Endothelial cell of hepatic sinusoid (primary cell): ENCODE measurements around the gene CIRBP.

Experiments
- in situ Hi-C: cut with HindIII; loops from 2 replicates; pipeline ENCODE4 v1.10.0; 2017; ENCODE audit warnings: low sequenced_read_pairs

The CIRBP gene

DNA sequence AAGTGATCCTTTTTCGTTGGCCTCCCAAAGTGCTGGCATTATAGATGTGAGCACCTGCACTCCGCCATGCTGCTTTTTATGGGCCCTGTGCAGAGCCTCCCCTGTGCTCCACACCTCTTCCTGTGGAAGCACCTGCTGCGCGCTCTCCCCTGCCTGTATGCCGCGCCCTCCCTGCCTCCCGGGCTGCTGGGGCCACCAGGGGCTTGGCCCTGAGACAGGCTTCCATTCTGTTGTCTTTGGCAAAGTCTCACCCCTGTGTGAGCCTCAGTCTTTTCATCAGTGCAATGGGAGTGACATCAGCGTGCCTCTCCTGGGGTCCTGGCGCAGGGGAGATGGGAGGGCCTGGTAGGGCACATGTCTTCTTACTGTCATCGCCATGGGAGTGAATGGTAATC lies 7.5 kb downstream of the CIRBP start:
- in situ Hi-C loops, result no loop called here

DNA sequence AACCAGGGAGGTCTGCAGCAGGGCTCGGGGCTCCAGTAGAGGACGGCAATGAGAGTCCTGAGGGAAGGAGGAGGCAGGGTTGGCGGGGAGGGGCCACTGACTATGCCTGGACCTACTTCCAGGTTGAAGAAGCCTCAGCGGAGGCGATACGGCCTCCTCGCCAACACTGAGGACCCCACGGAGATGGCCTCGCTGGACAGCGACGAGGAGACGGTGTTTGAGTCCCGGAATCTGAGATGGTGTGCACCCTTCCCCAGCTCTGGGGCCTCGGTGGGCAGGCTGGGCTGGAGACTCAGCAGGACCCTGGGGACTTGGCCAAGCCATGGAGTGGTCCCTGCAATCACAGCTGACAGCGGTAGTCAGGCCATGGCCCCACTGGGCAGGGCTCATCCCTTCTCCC lies 7.9 kb downstream of the CIRBP start:
- in situ Hi-C loops, result no loop called here

DNA sequence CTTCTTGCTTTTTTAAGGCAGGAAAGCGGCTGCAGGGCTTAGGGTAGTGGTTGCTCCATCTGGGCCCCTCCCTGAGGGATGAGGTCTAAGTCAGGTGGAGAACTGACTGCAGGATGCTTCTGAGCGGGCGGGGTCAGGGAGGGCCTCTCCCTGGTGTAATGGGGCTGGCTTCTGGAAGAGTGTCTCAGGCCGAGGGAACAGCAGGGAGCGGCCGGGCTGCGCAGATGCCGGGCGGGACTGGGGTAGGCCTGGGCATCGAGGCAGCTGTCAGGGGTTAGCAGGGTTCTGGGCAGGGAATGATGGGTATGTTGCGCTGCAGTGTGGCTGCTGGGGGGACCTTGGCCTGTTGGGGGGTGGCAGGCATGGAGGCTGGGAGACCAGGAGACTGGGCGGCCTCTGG lies 8.9 kb downstream of the CIRBP start:
- in situ Hi-C loops, result no loop called here

DNA sequence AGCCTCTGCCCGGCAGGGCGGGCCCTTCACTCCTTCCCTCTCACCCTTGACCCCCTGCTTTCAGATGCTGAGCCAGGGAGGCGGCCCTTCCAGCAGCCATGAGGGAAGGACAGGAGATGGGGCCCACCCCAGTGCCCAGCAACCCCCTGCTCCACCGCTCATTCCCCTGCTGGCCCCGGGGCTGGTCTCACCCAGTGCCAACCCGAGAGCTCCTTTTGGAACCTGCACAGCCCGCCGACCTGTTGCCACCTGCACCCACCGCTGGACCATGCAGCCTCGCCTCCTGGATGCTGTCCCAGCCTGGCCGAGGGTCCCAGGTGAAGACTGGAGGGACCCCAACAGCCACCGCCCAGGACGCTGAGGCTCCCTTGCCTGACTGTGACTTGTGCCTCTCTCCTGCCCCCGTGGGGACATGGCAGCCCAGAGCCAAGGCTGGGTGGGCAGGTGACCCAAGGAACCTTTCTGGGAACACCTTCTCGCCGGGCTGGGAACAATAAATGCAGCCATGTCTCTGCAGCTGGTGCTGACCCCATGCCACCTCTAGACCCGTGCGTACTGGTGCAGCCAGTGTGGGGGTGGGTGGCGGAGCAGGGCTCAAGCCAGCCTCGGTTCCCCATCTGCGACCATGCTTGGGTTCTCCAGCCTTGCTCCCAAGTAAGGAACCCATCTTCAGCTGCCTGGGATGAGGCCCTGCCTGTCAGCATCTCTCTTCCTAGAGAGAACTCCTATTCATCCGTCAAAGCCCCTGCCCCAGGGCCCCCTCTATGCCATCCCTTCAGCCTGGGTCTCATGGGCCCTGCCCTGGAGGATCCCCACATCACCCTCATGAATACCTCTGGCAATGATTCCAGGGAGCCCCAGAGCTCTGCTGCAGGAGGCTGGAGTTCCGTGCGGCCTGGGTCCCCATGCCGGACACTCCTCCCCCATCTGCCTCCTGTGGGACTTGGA lies 9.9 kb downstream of the CIRBP start:
- in situ Hi-C loops, result no loop called here

DNA sequence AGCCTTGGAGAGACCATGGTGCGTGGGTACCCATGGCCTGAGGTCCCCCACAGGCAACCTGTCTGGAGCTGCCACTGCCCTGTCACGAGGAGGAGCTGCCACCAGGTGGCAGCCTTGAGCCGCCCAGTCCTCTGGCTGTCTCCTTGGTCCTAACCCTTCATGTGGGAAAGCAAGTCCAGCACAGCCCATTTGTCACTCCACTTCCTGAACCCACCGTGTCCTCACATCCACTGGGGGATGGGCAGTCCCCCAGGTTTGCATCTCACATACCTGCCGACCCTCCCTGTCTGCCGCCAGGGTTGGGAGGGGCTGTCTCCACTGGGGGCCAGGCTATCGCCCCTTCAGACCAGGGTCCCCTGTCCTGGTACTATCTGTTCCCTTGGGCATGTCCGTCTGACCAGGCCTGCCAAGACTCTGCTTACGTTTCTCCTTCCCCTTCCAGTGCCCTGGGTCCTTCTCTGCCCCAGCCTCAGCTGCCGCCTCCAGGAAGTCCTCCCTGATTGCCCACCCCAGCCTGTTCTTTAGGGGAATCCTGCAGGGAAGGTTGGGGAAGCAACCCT lies 10.7 kb downstream of the CIRBP start:
- in situ Hi-C loops, result loop anchor here (5.0 kb wide), 4 partner anchors 42 to 192 kb away; no protein-coding TSS in a partner anchor

DNA sequence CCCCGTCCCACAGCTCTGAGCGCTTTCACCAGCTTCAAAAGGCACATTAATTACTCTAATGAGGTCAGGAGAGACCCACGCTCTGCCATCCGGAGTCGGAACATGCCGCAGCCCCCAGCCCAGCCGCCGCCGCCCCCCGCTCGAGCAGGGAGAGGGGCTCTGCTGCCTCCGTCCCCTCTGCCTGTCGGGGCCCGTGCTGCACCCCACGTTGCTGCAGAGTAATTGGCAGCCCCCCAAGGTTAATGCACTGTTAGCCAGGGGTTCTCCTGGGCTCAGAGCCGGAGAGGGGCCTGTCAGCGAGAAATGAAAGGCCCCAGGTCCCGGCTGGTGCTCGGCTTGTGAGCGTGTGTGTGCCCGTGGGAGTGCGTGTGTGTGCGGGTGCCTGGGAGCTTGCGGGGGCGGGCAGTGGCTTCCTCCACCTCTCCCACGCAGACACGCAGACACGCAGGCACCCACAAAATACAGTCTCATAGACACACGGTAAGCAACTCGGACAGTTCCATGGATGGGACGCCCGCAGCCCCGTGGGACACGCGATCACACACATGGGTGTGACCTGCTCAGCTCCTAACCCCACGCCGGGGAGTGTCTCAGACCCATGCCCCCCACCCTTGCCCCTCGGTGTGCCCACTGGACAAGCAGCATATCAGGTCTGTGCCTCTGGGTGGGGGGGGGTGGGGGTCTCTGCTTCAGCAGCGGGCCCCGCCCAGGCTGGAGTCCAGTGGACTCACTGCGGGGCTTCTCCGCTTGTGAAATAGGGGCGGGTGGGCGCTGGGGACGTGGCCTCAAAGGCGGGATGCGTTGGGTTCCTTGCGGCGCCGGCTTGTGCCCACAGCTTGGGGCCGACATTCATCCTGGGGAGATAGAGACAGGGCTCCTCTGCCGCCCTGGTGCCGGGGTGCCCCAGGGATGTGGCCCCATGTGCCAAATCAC lies 11.8 kb downstream of the CIRBP start:
- in situ Hi-C loops, result loop anchor here (5.0 kb wide), 4 partner anchors 41 to 191 kb away; no protein-coding TSS in a partner anchor

DNA sequence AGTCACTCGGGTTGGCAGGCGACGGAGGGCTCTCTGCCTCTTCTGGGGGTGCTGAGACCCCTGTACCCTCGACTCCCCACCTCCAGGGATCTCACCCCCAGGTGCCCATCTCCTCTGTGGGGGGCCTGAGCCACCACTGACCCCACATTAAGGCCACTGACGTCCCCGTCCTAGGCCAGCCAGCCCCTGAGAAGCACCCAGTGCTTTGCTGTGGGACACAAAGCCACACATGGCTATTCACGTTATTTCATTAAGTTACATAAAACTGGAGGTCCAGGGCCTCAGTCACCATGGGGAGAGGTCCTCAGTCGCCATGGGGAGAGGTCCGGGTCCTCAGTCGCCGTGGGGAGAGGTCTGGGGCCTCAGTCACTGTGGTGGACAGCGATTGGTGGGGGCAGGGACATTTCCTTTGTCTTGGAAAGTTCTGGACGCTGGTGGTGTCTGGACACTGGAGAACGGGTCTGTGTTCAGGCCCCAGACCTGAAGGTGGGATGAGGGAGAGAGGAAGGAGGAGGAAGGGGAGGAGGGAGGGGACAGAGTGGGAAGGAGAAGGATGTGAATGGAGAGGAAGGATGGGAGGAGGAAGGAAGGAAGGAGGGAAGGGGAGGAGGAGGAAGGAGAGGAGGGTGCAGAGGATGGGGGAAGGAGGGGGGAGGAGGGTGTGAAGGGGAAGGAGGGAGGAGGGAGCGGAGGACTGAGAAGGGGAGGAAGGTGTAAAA lies 12.6 kb downstream of the CIRBP start:
- in situ Hi-C loops, result loop anchor here (5.0 kb wide), 4 partner anchors 41 to 191 kb away; no protein-coding TSS in a partner anchor

DNA sequence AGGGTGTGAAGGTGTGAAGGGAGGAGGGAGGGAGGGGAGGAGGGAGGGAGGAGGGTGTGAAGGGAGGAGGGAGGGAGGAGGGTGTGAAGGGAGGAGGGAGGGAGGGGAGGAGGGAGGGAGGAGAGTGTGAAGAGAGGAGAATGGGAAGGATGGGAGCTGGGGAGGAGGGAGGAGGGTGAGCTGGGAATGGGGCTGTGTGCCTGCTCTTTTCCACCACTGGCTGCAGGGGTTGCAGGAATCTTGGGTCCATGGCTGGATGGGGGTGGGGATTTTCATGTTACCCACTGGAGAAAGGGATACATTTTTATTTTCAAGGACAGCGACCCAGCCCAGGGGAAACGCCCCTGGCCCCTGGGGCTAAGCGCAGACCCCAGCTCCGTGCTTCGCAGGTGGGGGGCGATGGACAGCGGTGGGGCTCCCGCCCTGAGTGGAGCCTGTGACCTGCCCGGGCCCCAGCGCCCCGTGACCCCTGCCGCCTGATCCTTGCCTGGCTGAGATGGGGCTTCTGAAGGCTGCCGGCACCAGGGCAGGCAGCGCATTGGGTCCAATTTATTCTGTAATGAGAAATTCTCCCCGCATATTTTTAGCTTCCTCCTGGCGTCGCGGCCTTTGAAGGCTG lies 13.6 kb downstream of the CIRBP start:
- in situ Hi-C loops, result loop anchor here (5.0 kb wide), 4 partner anchors 40 to 190 kb away; no protein-coding TSS in a partner anchor

DNA sequence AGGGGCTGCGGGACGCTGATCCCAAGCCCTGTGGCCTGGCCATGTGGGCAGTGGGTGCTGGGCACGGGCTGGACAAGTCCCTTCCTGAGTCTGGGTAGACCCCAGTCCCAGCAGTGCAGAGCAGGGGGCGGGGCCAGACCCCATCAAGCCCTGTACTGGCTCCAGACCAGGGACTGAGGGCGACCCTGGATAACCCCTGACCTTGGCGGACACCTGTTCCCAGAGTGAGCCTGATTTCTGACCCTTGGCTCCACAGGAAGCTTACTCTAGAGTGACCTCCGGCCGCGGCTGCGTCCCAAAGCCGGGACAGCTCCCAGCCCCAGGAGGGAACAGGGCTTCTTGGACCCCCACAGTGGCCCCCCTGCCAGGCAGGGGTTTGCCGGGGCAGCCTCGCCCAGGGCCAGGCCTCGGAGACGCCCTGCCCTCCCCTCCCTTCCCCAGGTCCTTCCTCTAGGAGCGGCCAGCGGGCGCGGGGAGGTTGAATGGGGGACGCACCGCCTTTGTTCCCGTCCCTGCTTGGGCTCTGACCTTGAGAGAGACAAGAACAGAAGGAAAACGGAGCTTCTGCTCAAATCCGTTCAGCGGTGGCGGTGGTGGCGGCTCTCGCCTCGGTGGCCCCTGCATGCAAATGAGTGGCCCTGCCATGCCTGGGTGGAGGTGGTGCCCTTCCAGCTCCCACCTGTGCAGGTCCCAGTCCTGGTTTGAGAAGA lies 14.2 kb downstream of the CIRBP start:
- in situ Hi-C loops, result loop anchor here (5.0 kb wide), 4 partner anchors 39 to 189 kb away; no protein-coding TSS in a partner anchor

DNA sequence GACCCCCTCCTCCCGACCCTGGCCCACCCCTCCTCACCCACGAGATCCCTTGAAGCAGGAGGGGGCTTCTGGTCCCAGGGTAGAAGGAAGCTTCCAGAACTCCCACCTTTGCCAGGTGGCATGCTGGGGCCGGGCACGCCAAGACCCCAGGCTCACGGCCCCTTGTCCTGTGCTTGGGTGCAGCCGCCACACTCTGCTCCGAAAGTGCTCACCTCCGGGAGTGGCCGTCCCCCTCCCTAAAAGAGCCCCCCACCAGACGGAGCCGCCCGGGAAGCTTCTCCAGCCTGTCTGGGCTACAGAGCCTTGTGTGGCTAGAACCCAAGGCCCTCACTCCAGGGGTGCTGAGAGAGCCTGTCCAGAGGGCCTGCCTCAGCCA lies 14.8 kb downstream of the CIRBP start:
- in situ Hi-C loops, result loop anchor here (5.0 kb wide), 4 partner anchors 38 to 188 kb away; no protein-coding TSS in a partner anchor

DNA sequence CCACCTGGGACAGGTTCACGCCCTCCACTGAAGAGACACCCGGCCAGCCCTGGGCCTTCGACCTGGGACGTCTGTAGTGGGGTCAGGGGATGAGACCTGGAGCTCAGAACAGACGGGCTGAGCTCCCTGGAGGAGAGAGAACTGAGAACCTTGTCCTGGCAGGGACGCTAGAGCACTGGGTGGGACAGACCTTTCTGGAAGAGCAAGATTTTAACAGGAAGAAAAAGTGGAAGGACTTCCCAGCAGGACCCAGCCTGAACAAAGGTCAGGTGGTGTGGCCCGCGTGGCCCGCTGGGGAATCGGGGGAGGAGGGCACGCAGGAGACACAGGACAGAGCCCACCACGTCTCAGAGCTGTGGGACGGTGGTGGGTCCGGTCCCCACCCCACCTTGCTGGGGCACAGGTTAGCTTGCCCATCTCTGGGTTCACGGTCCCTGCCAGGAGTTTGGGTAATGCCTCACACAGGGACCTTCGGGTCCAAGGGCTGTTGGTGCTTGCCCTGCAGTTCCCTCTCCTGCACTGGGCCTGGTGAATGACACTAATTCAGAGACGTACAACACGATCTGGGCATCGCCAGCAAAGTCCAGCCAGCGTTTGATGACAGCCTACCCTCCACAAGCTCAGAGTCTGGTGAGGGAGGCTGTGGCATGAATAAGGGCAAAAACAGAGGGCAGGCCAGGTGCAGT lies 15.3 kb downstream of the CIRBP start:
- in situ Hi-C loops, result loop anchor here (5.0 kb wide), 4 partner anchors 38 to 188 kb away; no protein-coding TSS in a partner anchor

DNA sequence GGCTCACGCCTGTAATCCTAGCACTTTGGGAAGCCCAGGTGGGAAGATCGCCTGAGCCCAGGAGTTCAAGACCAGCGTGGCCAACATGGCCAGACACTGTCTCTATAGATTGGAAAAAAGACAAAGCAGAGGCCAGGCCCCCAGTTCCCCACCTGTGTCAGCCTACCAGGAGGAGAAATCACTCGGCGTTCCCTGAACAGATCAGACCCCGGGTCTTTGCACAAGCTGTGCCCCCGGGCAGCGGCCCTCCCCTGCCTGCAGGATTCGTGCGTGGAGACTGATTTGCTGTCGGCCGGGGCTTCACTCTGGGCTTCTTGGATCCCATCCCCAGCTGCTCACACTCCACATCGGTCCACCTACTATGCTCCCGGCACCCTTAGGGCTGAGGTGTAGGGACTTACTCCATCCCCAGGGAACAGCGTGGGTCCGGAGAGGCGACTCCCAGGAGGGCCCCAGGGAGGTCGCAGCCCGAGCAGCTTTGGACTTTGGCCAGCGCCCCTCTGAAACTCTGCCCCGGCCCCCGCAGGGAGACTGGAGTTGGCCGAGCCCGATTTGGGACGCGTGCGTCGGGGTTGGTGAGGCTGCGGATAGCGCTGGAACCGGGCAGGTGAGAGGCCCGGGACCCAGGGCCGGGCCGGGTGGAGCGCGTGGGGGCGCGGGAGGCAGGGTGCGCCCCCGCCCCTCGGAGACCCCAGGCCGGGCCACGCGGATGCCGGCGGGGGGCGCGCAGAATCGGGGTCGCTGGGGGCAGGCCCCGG lies 16.0 kb downstream of the CIRBP start:
- in situ Hi-C loops, result loop anchor here (5.0 kb wide), 4 partner anchors 37 to 187 kb away; no protein-coding TSS in a partner anchor

DNA sequence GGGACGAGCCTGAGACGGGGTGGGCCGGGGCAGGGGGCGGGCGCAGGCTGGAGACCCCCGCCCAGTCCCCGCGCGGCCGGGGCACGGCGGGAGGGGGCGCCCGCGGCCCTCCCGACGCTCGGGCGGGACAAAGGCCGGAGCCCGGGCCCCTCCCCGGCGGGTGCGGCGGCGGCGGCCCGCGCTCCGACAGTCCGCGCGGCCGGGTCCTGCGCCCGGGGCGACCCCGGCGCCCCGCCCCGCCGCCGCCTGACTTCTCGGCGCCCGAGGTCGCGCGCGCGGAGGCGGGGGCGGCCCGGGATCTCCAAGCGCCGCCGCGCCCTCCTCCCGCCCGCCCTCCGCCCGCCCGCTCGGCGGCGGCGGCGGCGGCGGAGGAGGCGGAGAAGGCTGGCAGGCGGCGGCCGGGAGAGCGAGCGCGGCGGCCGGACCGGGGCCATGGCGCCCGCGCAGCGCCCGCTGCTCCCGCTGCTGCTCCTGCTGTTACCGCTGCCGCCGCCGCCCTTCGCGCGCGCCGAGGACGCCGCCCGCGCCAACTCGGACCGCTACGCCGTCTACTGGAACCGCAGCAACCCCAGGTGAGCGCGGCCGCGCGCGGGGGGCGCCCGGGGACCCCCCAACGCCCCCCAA lies 16.7 kb downstream of the CIRBP start, which contains the start of gene EFNA2:
Gene EFNA2, plus strand, starts transcription at position 137 of the 624 bp plus-strand sequence. Its CDS starts 296 bp downstream, at position 433.
- in situ Hi-C loops, result no loop called here

DNA sequence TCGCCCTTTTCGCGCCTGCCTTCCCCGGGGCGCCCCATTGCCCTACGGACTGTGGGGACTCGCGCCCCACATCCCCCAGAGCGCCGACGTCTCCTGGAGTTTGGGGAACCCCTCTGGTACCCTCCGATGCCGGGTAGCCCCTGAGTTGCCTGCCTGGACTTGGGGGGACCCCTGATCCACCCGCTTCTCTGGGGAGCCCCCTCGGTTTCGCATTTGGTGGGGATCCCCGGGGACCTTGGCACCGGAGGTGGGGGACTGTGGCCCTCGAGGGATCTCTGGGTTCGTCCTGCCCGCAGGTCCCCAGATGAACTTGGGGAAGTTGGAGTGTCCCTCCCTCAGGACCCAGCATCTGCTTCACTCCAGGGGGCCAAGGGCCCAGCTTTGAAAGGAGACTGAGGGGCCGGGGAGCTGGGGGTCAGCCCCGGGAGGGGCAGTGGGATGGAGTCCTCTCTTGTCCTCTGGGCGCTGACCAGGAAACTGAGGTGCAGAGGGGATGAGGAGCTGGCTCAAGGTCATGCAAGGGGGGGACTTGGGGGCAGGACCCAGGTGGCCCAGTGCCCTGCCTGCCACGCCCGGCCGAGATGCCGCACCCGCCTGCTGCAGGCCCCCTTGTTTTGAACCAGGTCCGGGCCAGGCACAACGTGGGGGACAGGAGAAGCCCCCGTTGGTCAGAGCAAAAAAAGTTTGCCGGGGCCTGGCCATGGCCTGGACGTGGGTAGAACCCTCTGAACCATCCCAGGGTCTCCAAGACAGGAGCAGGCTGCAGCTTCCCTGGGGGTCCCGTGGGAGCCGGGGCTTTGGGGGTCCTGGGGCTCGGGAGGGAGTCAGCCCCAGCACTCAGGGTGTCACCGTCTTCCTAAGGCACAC lies 17.6 kb downstream of the CIRBP start:
- in situ Hi-C loops, result no loop called here

DNA sequence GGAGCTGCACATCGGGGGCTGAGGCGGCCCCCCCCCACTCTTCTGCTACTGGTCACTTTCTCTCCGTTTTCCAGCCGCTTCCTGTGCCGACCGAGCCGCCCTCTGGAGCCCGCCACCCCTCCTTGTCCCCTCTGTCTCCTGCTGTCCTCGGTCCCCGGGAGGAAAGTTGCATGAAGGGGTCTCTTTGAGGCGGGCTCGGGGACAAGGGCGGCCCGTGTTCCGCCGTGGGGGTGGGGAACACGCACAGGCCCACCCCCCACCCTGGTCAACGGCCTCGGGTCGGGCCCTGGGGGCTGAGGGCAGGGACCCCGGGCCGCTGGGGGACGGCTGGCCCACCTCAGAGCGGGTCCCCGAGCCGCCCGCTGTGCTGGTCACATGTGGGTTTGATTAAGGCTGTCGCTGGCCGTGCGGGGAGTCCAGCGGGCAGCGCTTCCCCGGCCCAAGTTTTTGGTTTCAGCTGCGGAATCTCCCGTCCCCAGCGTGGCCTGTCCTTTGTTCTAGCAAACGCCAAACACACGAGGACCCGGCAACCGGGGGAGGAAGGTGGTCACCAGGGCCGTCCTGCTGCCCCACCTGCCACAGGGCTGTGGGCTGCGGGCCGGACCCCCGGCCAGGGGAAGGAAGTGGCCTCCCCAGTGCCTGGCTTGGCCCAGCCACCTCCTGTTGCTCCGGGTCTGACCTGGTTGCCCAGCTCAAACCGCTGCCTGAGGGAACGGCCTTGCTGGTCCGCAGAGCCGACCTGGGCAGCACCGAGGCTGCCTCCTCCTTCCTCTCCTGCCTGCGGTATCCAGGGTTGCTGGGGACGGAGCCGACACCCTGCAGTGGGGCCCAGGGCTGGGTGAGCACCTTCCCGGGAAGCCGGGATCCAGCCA lies 18.5 kb downstream of the CIRBP start:
- in situ Hi-C loops, result no loop called here
